Uterus (tissue), 2 donors: Measurements from ENCODE around the gene BCR.

Experiments used
- CTCF ChIP-seq, 4 experiments: fragments of 200-600 bp in 2 of 4; fragments of 450-650 bp in 2 of 4; sonication (generic) in 2 of 4; IDR thresholded peaks; one replicate each; pipeline ENCODE4 v1.5.1; 2016 to 2019; ENCODE audit warnings: antibody characterized with exemption in 4 of 4, mild to moderate bottlenecking in 2 of 4, moderate library complexity in 1 of 4
- POLR2A ChIP-seq, 2 donors: fragments of 450-650 bp; IDR thresholded peaks; one replicate each; pipeline ENCODE4 v1.6.1; 2016; ENCODE audit warnings: antibody characterized with exemption in 2 of 2, mild to moderate bottlenecking in 1 of 2, moderate library complexity in 1 of 2

- no peak for TF ChIP-seq POLR2A (IDR thresholded peaks at IDR 0.05)
- no peak for TF ChIP-seq CTCF (IDR thresholded peaks at IDR 0.05)
Observed at GRCh38 chr22:23365961-23366360, 185.7 kb downstream of the BCR start.
